ENCODE data around the gene BHLHA15. TPM values are rescaled to one million over a fixed set of nuclear protein-coding genes. Genes with fewer than 3 reads are reported as not detected.

BHLHA15 gene
- polyA plus RNA-seq, 3 donors, result not detected

DNA sequence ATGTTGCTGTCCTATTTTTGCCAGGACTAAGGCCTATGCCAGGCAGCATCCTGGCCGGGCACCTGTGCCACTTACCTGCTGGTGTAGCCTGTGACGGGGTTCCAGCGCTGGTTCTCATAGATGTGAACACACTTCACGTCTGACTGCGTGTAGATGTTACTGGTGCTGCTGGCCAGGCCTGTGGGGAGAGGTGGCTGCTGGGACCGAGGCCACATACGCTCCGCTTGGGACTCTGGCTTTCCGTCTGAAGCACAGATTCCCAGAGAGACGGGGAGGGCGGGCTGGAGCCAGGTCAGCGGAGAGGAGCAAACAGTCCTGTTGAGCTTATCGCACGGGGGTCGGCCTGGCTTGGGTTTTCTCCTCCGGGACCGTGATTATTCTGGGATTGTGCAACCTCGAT lies 16.7 kb downstream of the BHLHA15 start:
- H3K36me3 ChIP-seq (replicated peaks in 1 of 2; ENCODE audit: control insufficient read depth in 1 of 2, insufficient read depth in 2 of 2, low read length in 2 of 2), result peaks cover 64 to 84% of the 10 kb centered on the region in 2 donors
- no peak for DNase-seq
- no peaks in the 10 kb centered on the region for H4K20me1 ChIP-seq (ENCODE audit: insufficient read depth, low read length)
- TF ChIP-seq, protein P1, sequence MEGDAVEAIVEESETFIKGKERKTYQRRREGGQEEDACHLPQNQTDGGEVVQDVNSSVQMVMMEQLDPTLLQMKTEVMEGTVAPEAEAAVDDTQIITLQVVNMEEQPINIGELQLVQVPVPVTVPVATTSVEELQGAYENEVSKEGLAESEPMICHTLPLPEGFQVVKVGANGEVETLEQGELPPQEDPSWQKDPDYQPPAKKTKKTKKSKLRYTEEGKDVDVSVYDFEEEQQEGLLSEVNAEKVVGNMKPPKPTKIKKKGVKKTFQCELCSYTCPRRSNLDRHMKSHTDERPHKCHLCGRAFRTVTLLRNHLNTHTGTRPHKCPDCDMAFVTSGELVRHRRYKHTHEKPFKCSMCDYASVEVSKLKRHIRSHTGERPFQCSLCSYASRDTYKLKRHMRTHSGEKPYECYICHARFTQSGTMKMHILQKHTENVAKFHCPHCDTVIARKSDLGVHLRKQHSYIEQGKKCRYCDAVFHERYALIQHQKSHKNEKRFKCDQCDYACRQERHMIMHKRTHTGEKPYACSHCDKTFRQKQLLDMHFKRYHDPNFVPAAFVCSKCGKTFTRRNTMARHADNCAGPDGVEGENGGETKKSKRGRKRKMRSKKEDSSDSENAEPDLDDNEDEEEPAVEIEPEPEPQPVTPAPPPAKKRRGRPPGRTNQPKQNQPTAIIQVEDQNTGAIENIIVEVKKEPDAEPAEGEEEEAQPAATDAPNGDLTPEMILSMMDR (IDR thresholded peaks at IDR 0.05), result no peak
- intact Hi-C loops (cut with micrococcal nuclease), result no loop called here
- H3K79me2 ChIP-seq (ENCODE audit: insufficient read depth, low read length), result no peaks in the 10 kb centered on the region
- Mint-ChIP-seq H3K4me1 (no peaks in the 10 kb centered on the region), H3K27ac (no peak overlapping the region), H3K36me3 (peaks cover 41 to 80% of the 10 kb centered on the region in 2 donors), H3K9me3 (no peaks in the 10 kb centered on the region), H3K4me3 (no peak overlapping the region), H3K27me3 (ENCODE audit: low read depth in 3 of 3) (peaks cover 1 to 2% (median 2%) of the 10 kb centered on the region in 3 donors)
- no peaks in the 10 kb centered on the region for H3K27me3 ChIP-seq (ENCODE audit: control insufficient read depth in 2 of 2, insufficient read depth in 2 of 2, low read length in 2 of 2)
- H3K4me3 ChIP-seq (replicated peaks in 1 of 3; ENCODE audit: low read depth in 2 of 3, low read length in 3 of 3), result no peak overlapping the region
- 96% methylated on average over 17 of the region's 18 CpGs for WGBS (ENCODE audit: insufficient coverage)
- no peak overlapping the region for H3K9ac ChIP-seq (ENCODE audit: insufficient read depth, low read length, poor library complexity, severe bottlenecking)
- H3K4me1 ChIP-seq (ENCODE audit: control insufficient read depth in 1 of 2, insufficient read depth in 2 of 2, low read length in 2 of 2), result no peaks in the 10 kb centered on the region
- H3K9me3 ChIP-seq (replicated peaks in 1 of 2; ENCODE audit: control insufficient read depth in 1 of 2, insufficient read depth in 1 of 2, low read length in 2 of 2), result no peaks in the 10 kb centered on the region
- no peak overlapping the region for H3K27ac ChIP-seq (ENCODE audit: low read depth in 1 of 2, low read length in 2 of 2)
- H3K4me2 ChIP-seq (replicated peaks; ENCODE audit: extremely low read depth, low read length, poor library complexity, severe bottlenecking), result no peak overlapping the region
- no peak overlapping the region for H2AFZ ChIP-seq (ENCODE audit: insufficient read depth, low read depth, low read length, poor library complexity, severe bottlenecking)

DNA sequence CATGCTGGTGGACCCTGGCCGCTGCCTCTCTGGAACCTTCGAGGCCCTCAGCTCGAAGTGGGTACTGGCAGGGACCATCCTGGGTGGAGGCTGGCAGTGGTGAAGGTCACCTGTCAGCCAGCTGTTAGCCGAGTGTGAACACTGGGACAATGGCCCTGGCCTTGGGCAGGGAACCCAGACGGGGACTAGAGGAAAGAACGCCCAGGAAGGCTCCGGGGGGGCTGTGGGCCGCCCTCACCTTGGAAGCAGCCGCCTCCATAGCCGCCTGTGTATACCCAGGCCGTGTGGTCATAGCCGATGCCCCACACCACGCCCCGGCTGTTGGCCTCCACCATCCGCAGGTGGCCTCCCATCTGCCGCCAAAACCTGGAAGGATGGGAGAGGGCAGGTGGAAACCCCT lies 17.6 kb downstream of the BHLHA15 start:
- no peaks in the 10 kb centered on the region for H3K27me3 ChIP-seq (ENCODE audit: control insufficient read depth in 2 of 2, insufficient read depth in 2 of 2, low read length in 2 of 2)
- no peak overlapping the region for H3K4me2 ChIP-seq (replicated peaks; ENCODE audit: extremely low read depth, low read length, poor library complexity, severe bottlenecking)
- H3K9me3 ChIP-seq (replicated peaks in 1 of 2; ENCODE audit: control insufficient read depth in 1 of 2, insufficient read depth in 1 of 2, low read length in 2 of 2), result no peaks in the 10 kb centered on the region
- Mint-ChIP-seq H3K27me3 (ENCODE audit: low read depth in 3 of 3) (peaks cover 0 to 2% (median 1%) of the 10 kb centered on the region in 3 donors), H3K27ac (no peak overlapping the region), H3K36me3 (peaks cover 44 to 81% of the 10 kb centered on the region in 2 donors), H3K9me3 (no peaks in the 10 kb centered on the region), H3K4me1 (no peaks in the 10 kb centered on the region), H3K4me3 (no peak overlapping the region)
- peaks cover 65 to 92% of the 10 kb centered on the region in 2 donors for H3K36me3 ChIP-seq (replicated peaks in 1 of 2; ENCODE audit: control insufficient read depth in 1 of 2, insufficient read depth in 2 of 2, low read length in 2 of 2)
- H4K20me1 ChIP-seq (ENCODE audit: insufficient read depth, low read length), result no peaks in the 10 kb centered on the region
- DNase-seq, result no peak
- H3K4me3 ChIP-seq (replicated peaks in 1 of 3; ENCODE audit: low read depth in 2 of 3, low read length in 3 of 3), result no peak overlapping the region
- TF ChIP-seq, protein P1 (IDR thresholded peaks at IDR 0.05), result no peak
- H3K4me1 ChIP-seq (ENCODE audit: control insufficient read depth in 1 of 2, insufficient read depth in 2 of 2, low read length in 2 of 2), result no peaks in the 10 kb centered on the region
- no peak overlapping the region for H2AFZ ChIP-seq (ENCODE audit: insufficient read depth, low read depth, low read length, poor library complexity, severe bottlenecking)
- WGBS (ENCODE audit: insufficient coverage), result 96% methylated on average over 13 of the region's 16 CpGs
- no peak overlapping the region for H3K27ac ChIP-seq (ENCODE audit: low read depth in 1 of 2, low read length in 2 of 2)
- intact Hi-C loops (cut with micrococcal nuclease), result no loop called here
- H3K9ac ChIP-seq (ENCODE audit: insufficient read depth, low read length, poor library complexity, severe bottlenecking), result no peak overlapping the region
- H3K79me2 ChIP-seq (ENCODE audit: insufficient read depth, low read length), result no peaks in the 10 kb centered on the region
